ENCODE measurements around the gene CITED4.

Gene CITED4

DNA sequence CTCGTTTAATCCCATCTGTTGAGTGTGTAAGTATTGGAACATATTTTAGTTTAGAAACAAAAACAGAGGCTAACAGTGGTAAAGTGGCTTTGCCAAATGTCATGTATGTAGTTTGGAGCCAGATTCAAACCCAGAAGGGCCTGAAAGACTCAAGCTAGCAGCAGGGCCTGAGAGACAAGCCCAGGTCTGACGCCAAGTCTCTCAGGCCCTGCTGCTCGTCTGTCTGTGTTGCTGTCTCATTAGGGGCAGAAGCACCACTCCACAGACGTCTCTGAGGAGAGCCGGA, 8.3 kb downstream of the CITED4 start:
- DNase-seq (ENCODE audit: low spot score) = no peak

DNA sequence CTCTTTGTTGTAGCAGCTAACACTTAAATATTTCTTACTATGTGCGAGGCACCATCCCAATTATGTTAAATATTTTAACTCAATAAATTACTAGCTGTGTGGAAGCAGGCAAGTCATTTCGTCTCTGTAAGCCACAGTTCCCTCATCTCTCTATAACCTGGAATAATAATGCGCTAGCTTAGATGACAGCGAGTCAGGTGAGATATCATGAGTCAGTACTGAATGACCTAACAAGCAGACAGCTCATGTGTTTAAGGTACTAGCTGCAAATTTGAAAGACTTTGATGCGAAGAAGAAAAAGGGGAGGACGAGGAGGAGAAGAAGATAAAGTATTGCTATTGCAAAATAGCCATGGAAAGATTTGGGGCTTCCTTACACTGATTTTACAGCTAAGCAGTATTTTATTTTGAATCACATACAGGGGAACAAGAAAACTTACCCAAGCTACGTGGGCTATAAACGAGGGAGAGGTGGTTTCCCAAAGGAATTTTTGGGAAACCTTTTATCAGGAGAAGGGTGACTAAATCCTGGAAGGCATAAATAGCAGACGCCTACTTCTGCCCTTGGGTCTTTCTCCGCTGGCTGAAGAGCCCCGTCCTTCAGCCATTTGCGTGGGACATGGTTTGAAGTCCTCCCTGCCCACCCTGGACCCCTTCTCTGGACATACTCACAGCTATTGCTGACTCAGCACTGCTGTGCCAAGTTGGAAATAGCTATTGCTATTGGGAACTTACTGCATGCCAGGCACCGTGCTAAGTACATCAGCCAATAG, 8.9 kb downstream of the CITED4 start:
- no peak for DNase-seq (ENCODE audit: low spot score)

DNA sequence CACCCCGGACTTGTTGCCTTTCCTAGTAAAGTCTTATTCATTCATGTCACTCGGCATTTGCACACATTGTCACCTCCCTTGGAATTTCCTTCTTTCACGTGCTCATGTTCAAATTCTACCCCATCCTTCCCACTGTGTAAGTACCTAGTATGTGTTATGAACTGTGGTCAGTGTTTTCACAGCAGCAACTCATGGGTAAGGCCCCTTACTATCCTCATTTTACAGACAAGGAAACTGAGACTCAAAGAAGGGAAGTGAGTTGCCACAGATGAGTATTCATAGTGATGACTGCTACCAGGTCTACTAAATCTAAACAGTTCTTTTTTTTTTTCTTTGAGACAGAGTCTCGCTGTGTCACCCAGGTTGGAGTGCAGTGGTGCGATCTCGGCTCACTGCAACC, 10.5 kb downstream of the CITED4 start:
- DNase-seq (ENCODE audit: low spot score) = no peak

DNA sequence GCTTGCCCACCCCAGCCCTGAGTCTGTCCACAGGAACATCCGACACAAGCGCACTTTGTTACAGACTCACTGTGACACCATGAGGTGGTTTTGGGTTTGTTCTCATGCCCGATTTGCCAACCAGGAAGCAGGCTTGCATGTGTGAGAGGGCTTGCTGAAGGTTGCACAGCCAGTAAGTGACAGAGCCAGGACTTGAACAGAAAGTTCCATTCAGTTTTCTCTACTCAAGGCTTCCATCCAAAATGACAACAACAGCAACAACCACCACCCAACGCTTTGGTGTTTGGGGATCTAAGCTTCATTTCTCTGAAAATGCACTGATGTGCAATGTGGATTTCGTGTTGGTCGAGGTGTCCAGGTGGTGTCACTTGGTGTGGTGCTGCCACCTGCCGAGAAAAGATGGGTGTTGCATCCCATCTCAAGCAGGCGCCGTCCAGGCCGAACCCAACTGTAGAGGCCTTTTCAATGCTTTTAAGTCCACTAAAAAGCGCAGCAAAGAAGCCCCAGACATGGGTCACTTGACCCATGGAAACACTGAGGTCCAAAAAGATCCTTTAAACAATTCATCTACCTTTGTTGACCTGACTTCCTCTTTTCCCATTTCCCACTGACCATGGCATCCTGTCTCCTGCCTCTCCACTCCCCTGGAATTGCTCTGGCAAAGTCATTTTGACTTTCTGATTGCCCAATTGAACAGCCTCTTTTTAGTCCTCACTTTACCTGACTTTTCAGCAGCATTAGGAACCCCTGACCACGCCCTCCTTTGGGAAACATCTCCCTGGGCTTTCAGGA, 12.2 kb downstream of the CITED4 start:
- DNase-seq (ENCODE audit: low spot score) = peak; percentile 76

DNA sequence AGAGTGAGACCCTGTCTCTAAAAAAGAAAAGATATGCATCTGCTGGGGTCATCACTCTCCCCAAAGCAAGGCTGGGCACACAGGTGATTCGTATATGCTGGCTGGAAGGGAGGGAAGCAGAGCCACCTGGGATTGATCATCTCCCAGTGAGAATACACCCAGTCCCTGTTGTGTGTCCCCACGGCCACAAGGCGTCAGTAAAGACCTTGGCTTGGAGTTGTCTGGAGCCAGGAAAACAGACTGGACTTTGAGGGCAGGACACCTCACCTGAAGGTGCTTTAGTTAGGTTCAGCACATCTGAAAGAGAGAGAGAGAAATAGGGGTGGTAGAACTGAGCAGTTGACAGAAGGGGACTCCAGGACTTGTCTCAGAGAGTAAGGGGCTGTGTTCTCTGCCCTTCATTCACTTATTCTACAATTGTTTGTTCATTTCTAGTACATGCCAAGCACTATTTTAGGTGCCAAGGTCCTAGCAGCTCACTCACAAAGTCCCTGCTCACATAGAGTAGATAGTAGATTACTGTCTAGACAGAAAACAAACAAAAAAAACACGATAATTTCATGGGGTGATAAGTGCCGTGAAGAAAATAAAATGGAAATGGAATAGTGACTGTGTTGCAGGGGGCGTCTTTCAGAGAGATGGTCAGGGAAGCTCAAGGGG, 13.5 kb downstream of the CITED4 start:
- peak; percentile 78 for DNase-seq (ENCODE audit: low spot score)

DNA sequence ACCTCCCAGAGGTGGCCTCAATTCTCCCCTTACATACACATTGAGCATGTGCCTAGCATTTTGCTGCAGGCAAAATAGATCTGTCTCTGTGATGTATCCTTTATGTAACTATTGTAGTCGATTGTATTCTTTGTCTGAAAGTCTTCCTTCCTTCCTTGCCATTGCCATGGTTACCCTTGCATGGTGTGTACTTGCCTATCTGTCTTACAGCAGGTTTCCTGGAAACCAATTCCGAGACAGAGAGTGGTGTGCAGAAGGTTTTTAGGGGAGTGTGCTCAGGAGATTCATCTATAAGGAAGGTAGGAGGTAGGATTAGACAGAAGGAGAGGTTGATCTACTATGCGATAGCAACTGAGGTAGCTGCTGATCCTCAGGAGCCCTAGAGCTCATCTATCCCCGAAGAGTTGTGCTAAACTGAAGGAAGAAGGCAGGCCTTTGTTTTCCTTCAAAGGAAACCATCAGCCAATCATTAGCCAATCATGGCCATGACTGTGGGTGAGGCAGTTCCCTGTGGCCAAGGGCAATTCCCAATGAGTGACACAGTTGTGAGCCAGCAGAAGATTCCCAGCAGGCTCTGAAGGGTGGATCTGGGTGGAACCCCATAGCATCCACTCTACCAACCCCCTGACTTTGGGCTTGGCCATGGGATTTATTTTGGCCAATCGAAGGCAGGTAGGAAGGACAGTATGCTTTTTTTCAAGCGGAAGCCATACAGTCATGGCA, 15.0 kb downstream of the CITED4 start:
- no peak for DNase-seq (ENCODE audit: low spot score)

DNA sequence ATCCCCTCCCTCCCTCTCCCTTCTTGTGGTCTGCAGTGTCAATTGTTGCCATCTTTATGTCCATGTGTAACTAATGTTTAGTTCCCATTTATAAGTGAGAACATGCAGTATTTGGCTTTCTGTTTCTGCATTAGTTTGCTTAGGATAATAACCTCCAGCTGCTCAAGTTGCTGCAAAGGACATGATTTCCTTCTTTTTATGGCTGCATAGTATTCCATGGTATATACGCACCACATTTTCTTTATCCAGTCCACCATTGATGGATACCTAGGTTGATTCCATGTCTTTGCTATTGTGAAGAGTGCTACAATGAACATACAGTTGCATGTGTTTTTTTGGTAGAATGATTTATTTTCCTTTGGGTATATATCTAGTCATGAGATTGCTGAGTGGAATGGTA, 16.3 kb downstream of the CITED4 start:
- DNase-seq (ENCODE audit: low spot score) = no peak

DNA sequence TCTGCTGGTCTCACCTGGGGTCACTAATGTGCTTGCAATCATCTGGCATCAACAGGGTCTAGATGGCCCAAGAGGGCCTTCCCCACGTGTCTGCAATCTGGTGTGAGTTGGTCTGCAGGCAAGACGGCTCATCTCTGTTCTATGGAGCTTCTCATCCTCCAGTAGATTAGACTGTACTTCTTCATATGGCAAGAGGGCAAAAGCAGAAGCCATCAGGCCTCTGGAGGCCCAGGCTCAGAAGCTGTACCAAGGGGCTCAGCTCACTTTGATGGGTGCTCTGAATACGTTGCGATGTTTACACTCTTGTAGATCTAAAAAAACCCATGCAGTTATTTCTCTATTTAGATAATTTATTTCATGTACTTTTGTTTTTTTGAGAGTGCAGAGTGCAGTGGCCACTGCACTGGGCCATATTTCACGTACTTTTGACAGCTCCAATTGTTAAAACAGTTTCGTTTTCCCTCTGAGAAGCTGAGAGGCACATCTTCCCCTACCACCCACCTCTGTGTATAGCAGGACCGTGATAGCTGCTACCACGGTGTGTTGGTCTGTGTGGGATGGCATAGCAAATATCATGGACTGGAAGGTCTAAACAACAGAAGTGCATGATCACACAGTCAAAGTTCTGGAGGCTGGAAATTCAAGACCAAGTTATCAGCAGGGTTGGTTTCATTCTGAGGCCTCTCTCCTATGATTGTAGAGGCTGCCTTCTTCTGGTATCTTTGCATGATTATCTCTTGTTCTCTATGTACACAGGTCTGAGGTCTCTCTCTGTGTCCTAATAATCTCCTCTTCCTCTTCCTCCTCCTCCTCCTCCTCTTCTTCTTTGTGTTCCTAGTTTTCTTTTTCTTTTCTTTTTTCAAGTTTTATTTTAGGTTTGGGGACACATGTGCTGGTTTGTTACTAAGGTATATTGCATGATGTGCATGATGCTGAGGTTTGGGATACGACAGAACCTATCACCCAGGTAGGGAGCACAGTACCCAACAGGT, 17.0 kb downstream of the CITED4 start:
- DNase-seq (ENCODE audit: low spot score) = no peak

DNA sequence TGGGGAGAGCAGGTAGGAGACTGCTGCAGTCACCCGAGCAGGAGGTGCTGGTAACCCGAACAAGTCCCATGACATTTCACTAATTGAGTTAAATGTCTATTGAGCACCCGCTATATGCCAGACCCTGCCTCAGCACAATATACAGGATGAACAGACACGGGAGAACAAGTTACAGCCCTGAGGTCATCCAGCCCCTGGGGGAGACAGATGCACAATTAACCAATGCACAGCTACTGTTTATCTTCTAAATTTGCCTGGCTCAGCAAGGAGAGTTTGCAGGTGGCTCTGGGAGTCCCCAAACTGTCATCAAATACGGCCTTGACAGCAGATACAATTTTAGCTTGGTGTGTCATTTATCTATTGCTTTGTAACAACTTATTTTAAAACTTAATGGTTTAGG, 18.1 kb downstream of the CITED4 start:
- DNase-seq (ENCODE audit: low spot score) = no peak

DNA sequence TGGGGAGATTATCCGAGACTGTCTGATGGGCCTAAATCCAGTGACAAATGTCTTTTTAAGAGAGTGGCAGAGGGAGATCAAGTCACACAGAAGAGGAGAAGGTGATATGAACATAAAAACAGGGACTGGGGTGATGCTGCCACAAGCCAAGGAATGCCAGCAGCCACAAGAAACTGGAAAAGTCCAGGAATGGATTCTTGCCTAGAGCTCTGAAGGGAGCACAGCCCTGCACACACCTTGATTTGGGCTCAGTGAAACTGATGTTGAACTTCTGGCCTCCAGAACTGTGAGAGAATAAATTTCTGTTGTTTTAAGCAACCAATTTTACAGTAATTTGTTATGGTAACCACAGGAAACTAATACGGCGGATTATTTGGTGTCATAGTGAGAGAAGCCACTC, 19.5 kb downstream of the CITED4 start:
- DNase-seq (ENCODE audit: low spot score) = no peak

DNA sequence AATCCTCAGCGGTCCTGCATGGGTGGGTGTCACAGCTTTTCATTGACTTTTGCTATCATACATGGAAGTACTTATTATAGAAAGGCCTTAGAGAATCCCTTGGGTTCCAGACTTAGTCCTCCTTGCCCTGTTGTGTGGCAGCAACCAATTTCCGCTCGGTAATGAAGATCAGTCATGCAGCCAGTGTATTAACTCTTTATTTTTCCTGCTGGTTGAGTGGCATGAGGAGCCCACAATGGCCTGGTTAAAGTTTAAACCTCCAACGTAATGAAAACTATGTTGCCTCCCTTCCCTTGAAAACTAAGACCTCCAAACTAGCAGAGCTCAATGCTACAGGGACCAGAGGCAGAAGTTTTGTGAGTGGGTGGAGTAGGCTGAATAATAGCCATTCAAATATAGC, 20.0 kb downstream of the CITED4 start:
- DNase-seq (ENCODE audit: low spot score) = no peak

DNA sequence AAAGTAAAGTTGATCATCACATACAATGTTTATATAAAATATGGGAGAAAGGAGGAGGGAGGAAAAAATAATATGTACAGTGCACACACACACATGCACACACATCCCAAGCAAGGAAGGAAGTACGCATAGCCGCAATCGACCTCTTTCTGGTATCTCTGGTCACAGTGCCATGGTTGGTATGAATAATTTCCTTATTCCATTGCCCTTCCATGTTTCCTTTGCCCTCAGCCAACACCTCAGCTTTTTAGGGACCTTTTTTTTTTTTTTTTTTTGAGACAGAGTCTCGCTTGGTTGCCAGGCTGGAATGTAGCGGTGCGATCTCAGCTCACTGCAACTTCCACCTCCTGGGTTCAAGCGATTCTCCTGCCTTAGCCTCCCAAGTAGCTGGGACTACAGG, 20.6 kb downstream of the CITED4 start:
- no peak for DNase-seq (ENCODE audit: low spot score)

DNA sequence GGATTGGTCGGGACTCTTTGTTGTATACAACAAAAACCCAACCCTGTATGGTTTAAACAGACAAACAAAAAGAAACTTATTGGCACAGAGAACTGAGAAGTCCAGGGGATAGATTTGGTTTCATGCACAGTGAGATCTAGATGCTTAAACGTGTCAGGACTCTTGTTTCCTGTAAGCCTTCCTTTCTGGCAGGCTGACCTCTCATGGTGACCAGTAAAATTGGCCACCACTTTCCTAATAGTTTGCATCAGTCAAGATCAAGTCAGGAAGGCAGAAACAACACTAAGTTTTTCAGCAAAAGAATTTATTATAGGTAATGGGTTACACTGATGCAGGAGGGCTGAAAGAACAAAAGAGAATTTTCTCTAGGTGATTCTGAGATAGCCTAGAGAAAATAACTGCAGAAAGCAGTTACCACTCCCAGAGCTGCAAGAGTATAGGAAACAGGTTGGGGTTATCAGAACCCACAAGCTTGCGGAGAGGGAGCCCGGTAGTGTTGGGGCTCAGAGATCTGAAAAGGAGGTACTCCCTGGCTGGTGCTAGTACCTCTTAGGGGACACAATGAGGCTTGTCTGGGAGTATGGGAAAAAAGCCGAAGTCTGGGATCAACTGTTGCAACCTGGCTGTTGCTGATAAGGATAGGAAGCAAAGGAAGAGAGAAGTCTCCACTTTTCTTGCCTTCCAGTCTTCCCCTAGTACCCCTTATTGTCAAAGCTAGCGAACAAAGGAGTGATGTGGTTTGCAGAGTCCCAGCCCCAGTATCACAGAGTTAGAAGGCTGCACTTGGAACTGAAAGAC, 21.4 kb downstream of the CITED4 start:
- DNase-seq (ENCODE audit: low spot score) = no peak

DNA sequence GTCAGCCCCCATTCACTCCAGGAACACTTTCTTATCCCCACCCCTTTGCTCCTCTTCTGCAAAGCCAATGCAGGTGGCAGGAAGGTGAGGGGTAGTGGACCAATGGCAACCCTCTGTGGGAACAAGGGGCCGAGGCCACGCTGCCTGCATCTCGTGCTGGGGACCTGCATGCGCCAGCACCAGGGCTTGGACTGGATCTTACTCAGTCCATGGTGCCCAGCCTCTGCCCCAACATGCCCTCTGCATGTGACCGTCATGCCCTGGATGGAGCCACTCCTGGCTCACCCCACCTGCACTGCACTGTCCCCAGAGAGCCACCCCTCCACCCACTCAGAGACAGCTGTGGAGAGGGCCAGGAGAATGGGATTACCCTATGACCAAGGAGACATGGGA, 22.2 kb downstream of the CITED4 start:
- DNase-seq (ENCODE audit: low spot score) = no peak

DNA sequence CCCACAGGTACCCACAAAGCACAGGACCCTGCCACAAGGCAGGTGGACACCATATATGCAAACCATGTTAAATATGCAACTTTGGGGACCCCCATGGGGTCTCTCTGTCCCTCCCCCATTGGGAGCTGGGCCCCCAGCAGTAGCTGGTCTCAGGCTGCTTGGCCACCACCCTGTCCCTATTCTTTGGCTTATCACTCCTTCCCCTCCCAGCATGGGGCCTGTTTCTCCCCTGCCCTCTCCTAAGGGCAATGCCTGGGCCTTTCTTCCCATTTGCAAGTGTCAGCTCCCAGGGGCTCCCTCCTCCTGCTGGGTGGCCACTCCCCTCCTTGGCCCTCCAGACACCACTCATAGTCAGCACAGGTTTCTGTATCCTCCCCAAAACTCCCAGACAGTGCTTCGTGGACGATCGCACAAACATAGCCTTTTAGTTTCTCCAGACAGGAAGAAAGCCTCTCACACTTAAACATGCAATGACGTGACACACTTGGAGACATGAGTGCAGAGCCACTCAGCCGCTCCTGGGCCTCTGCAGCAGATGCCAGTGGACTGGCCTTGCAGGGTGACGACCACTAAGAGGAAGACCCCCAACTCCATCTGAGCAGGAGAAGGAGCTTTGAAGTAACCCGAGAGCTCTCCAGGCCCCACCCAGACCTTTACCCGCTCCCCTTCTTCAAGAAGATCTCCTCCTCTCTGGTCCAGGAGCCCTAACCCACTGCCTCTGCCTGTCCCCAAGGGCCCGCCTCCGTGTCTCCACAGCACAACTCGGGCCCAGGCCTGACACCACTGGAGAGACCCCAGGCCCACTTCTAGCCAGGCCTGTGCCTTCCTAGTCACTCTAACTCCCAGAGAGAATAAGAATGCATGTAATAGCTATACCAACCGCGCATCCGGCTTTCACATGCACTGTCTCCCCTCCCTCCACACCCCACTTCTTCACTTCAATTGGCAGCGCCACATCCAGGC, 22.9 kb downstream of the CITED4 start:
- no peak for DNase-seq (ENCODE audit: low spot score)

DNA sequence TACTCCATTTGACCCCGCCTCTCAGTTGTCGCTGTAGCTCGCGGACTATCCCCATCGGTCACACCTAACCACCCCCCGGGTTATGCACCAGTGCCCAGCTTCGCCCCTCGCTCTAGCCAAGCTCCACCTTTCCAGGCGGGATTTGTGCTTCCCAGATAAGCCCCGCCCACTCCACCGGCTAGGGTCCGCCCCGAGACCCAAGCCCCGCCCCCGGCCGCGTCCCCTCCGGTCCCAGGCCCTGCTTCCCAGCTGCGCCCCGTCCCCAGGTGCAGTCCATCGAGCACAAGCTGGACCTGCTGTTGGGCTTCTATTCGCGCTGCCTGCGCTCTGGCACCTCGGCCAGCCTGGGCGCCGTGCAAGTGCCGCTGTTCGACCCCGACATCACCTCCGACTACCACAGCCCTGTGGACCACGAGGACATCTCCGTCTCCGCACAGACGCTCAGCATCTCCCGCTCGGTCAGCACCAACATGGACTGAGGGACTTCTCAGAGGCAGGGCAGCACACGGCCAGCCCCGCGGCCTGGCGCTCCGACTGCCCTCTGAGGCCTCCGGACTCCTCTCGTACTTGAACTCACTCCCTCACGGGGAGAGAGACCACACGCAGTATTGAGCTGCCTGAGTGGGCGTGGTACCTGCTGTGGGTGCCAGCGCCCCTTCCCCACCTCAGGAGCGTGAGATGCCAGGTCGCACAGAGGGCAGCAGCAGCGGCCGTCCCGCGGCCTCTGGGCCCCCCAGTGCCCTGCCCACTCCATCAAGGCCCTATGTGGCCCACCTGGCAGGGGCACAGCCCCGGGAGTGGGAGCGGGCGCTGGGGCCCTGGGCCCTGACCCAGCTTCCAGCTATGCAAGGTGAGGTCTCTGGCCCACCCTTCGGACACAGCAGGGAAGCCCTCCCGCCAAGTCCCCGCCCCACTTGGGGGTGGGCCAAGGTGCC, 23.9 kb downstream of the CITED4 start:
- DNase-seq (ENCODE audit: low spot score) = peak; percentile 82

DNA sequence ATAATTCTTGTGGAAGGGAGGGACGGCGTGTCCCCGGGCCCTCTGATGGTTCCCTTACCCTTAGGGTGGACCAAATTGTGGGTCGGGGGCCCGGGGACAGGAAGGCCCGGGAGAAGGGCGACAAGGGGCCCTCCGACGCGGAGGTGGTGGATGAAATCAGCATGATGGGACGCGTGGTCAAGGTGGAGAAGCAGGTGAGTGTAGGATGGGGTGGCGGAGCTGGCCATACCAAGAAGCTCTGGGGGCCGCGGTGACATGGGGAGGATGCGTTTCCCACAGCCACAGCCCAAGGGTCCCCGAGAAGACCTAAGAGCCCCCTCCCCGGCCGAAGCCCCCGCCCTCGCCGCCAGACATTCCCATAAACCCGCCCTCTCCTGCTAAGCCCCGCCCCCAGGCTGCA, 24.6 kb downstream of the CITED4 start:
- no peak for DNase-seq (ENCODE audit: low spot score)

DNA sequence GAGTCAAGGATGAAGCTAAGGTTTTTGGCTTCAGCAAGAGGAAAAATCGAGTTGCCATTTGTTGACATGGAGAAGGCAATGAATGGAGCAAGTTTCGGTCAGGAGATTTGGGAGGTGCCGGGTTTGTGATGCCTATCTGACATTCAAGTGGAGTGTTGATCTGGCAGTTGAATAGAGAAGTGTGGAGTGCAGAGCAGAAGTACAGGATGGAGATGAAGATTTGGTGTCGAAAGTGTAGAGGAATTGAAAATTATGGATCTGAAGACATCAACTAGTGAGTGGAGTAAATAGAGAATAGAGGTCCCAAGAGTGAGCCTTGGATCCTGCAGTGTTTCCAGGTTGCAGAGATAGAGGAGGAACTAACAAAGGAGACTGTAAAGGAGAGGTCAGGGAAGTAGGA, 25.9 kb downstream of the CITED4 start:
- no peak for DNase-seq (ENCODE audit: low spot score)

Measured in iPS-NIHi11 (cell line).